MM.1S (cell line): Measurements from ENCODE around the gene TJAP1.

Experiments
- CTCF ChIP-seq: fragments of 300-600 bp; sonication (generic); IDR thresholded peaks from 2 replicates; pipeline ENCODE4 v1.5.1; 2016; ENCODE audit warnings: antibody characterized with exemption, low read length, mixed read lengths
- EZH2 ChIP-seq: fragments of 300-600 bp; sonication (generic); optimal IDR thresholded peaks from 2 replicates; pipeline ENCODE3; 2017; ENCODE audit warnings: low read depth, mild to moderate bottlenecking, antibody characterized with exemption, low read length, mixed read lengths
- EZH2phosphoT487 ChIP-seq: fragments of 300-600 bp; sonication (generic); IDR thresholded peaks from 2 replicates; pipeline ENCODE4 v1.6.1; 2018; ENCODE audit warnings: antibody characterized with exemption, low read length

- TF ChIP-seq CTCF (no peak), EZH2 (no peak), EZH2phosphoT487 (no peak)
Measured at GRCh38 chr6:43521836-43522235, 44.5 kb downstream of the TJAP1 start.
